HepG2 (cell line): ENCODE results near the gene LCN1. TPM values are rescaled to one million over a fixed set of nuclear protein-coding genes. Genes with fewer than 3 reads are reported as not detected.

Experiments used
- AFF4 ChIP-seq: sonication (generic); formaldehyde crosslinking; IDR thresholded peaks from 2 replicates; pipeline ENCODE4 v1.4.0; 2020; ENCODE audit warnings: missing genetic modification reagents
- EHMT2 ChIP-seq: fragments of 200-600 bp; sonication (generic); IDR thresholded peaks from 2 replicates; pipeline ENCODE4 v1.7.0; 2017; ENCODE audit warnings: antibody characterized with exemption, low read depth, low read length, borderline replicate concordance
- FOXJ3 ChIP-seq: sonication (generic); formaldehyde crosslinking; IDR thresholded peaks from 2 replicates; pipeline ENCODE4 v1.4.0; 2020; ENCODE audit warnings: missing genetic modification reagents, mild to moderate bottlenecking, borderline replicate concordance
- GABPB1 ChIP-seq: IDR thresholded peaks from 2 replicates; pipeline ENCODE4 v1.6.1; 2016; ENCODE audit warnings: mild to moderate bottlenecking, missing genetic modification reagents, moderate library complexity, missing compliant biosample characterization
- HINFP ChIP-seq: sonication (generic); formaldehyde crosslinking; IDR thresholded peaks from 2 replicates; pipeline ENCODE4 v1.4.0; 2020; ENCODE audit warnings: low read depth, mild to moderate bottlenecking, missing genetic modification reagents
- HNF4A ChIP-seq: sonication (generic); formaldehyde crosslinking; IDR thresholded peaks from 2 replicates; pipeline ENCODE4 v1.4.0; 2020; ENCODE audit warnings: missing genetic modification reagents
- ZNF256 ChIP-seq: sonication (generic); formaldehyde crosslinking; conservative IDR thresholded peaks from 2 replicates; pipeline ENCODE4 v1.4.0; 2020; ENCODE audit warnings: missing genetic modification reagents
- polyA plus RNA-seq, 8 experiments: library from polyadenylated mRNA; depleted of rRNA in 3 of 8; stranded (reverse) in 7 of 8; unstranded in 1 of 8; fragments of >200 nt; fragmentation: Illumina TruSeq in 4 of 8; extraction: Trizol in 4 of 8; gene quantifications; 2 replicates each; pipeline versions ENCODE4 v1.2.1 to v1.2.3, GENCODE V29; 2011 to 2016; ENCODE audit warnings: low read depth in 4 of 8, missing spikeins in 1 of 8, mixed read lengths in 1 of 8; ENCODE audit not compliant: insufficient read depth in 1 of 8
- total RNA-seq, 5 experiments: library from RNA; depleted of rRNA; stranded (reverse); fragments of >200 nt; fragmentation: Illumina TruSeq; extraction: Trizol; gene quantifications; 2 replicates each; pipeline ENCODE4 v1.2.3, GENCODE V29; 2016; ENCODE audit warnings: low read depth in 1 of 5

Gene LCN1
- total and polyA plus RNA-seq, 2 of the 13 experiments (the other 11 are each of a cell fraction or from before 2014, with no cell fraction given) = not detected

- TF ChIP-seq HINFP (CRISPR knock-in tag) (no peak), GABPB1 (peak; percentile 30; the same call in 1 of the 2 replicates), ZNF256 (no peak), AFF4 (no peak), EHMT2 (no peak), HNF4A (peak; percentile 13; the same call in 1 of the 2 replicates), FOXJ3 (no peak)
- TF ChIP-seq, all 625 proteins: peak for 7
Measured at GRCh38 chr9:135561391-135562234, 40.4 kb downstream of the LCN1 start, which contains the start of gene PAEP (continued).
